GM12865 (cell line): ENCODE measurements around the gene ACTG1.
"Not testable (repeated sequence)": the region's sequence is repeated elsewhere in the genome, so short reads cannot be mapped to it uniquely, and the experiment has no call there.

Source experiments
- DNase-seq: peaks from one replicate; pipeline ENCODE4 v3.0.0; 2010; ENCODE audit warnings: low read depth
- H3K4me3 ChIP-seq: 2 replicates; pipeline ENCODE4 v1.5.1; 2011; ENCODE audit warnings: mild to moderate bottlenecking, low read depth, low read length, control low read depth
- CTCF ChIP-seq: IDR thresholded peaks from 2 replicates; pipeline ENCODE4 v1.5.1; 2011; ENCODE audit warnings: low read length, control low read depth, low read depth, inconsistent platforms; ENCODE audit not compliant: insufficient read depth; ENCODE audit errors: missing control alignments

Gene ACTG1

GRCh38 chr17:81535480-81536298 lies 23.1 kb upstream of the ACTG1 start:
- no peak for TF ChIP-seq CTCF
- no peak overlapping the region for H3K4me3 ChIP-seq
- no peak for DNase-seq

- TF ChIP-seq CTCF, result no peak
- no peak for DNase-seq
- H3K4me3 ChIP-seq, result no peak overlapping the region
These were observed 22.4 kb upstream of the ACTG1 start for GRCh38 chr17:81535007-81535328.

GRCh38 chr17:81534157-81535006 lies 21.8 kb upstream of the ACTG1 start:
- no peak overlapping the region for H3K4me3 ChIP-seq
- TF ChIP-seq CTCF, result no peak
- no peak for DNase-seq

- peak; percentile 33 for DNase-seq
- no peak overlapping the region for H3K4me3 ChIP-seq
- no peak for TF ChIP-seq CTCF
These were observed 20.9 kb upstream of the ACTG1 start for GRCh38 chr17:81533339-81534141.

GRCh38 chr17:81532490-81533287 lies 20.1 kb upstream of the ACTG1 start:
- TF ChIP-seq CTCF, result no peak
- H3K4me3 ChIP-seq, result no peak overlapping the region
- no peak for DNase-seq

- not testable (repeated sequence) for DNase-seq
These were observed 19.4 kb upstream of the ACTG1 start for GRCh38 chr17:81531998-81532404.

GRCh38 chr17:81531013-81531412 lies 18.4 kb upstream of the ACTG1 start:
- H3K4me3 ChIP-seq, DNase-seq: not testable (repeated sequence)

More at GRCh38 chr17:81531998-81532404, 19.4 kb upstream of the ACTG1 start:
- not testable (repeated sequence) for H3K4me3 ChIP-seq
